Parathyroid adenoma (tissue), 2 donors: ENCODE measurements around the gene NOC3L.

ENCODE experiments used
- H2AFZ ChIP-seq: fragments of 300-600 bp; sonication (generic); one replicate; pipeline ENCODE4 v1.7.0; 2017; ENCODE audit warnings: antibody characterized with exemption, mild to moderate bottlenecking
- H3K27ac ChIP-seq: fragments of 300-600 bp; sonication (generic); one replicate; pipeline ENCODE4 v1.7.0; 2017
- H3K27me3 ChIP-seq: fragments of 300-600 bp; sonication (generic); one replicate; pipeline ENCODE4 v1.7.0; 2017; ENCODE audit warnings: low read length; ENCODE audit not compliant: control insufficient read depth, insufficient read depth
- H3K36me3 ChIP-seq: fragments of 300-600 bp; sonication (generic); one replicate; pipeline ENCODE4 v1.7.0; 2017; ENCODE audit warnings: low read length; ENCODE audit not compliant: control insufficient read depth, insufficient read depth
- H3K4me1 ChIP-seq: fragments of 300-600 bp; sonication (generic); one replicate; pipeline ENCODE4 v1.7.0; 2017; ENCODE audit warnings: control low read depth
- H3K4me2 ChIP-seq: fragments of 300-600 bp; sonication (generic); one replicate; pipeline ENCODE4 v1.7.0; 2017; ENCODE audit warnings: low read length
- H3K4me3 ChIP-seq: fragments of 300-600 bp; sonication (generic); one replicate; pipeline ENCODE4 v1.7.0; 2017; ENCODE audit warnings: low read depth, low read length
- H3K79me2 ChIP-seq: fragments of 300-600 bp; sonication (generic); one replicate; pipeline ENCODE4 v1.7.0; 2017; ENCODE audit warnings: control low read depth
- H3K9ac ChIP-seq: fragments of 300-600 bp; sonication (generic); one replicate; pipeline ENCODE4 v1.7.0; 2017; ENCODE audit warnings: mild to moderate bottlenecking
- H3K9me3 ChIP-seq: fragments of 300-600 bp; sonication (generic); one replicate; pipeline ENCODE4 v1.7.0; 2017; ENCODE audit warnings: low read length; ENCODE audit not compliant: control insufficient read depth
- TF ChIP-seq, protein P1 (sequence below): fragments of 300-600 bp; sonication (generic); IDR thresholded peaks from one replicate; pipeline ENCODE4 v1.7.0; 2017; ENCODE audit warnings: antibody characterized with exemption, mild to moderate bottlenecking
- donor health status: primary hyperparathyroidism.

The NOC3L gene

DNA sequence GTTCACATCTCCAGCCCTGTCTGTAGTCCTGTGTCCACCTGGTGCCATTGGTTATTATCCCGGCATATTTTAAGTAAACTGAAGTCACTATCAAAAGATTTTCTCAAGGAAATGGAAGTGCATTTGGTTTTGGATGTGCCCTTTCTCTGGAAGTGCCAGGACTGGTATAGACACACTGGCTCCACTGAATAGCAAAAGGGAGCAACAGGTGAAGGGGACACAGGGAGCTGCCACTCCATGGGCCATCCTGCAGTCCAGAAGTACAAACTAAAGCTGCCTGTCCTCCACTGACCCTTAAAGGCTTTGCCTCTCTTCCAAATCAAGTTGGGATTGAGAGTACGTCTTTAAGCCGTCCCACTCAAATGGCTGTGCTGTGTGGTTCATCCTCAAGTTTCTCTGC, 62.7 kb downstream of the NOC3L start:
- Histone ChIP-seq H3K36me3 (no peaks in the 10 kb centered on the region), H3K9ac (no peak overlapping the region), H3K27me3 (no peaks in the 10 kb centered on the region), H2AFZ (no peak overlapping the region), H3K79me2 (no peaks in the 10 kb centered on the region), H3K4me1 (no peaks in the 10 kb centered on the region), H3K4me3 (no peak overlapping the region), H3K9me3 (no peaks in the 10 kb centered on the region), H3K4me2 (no peak overlapping the region), H3K27ac (no peak overlapping the region)
- TF ChIP-seq, protein P1, sequence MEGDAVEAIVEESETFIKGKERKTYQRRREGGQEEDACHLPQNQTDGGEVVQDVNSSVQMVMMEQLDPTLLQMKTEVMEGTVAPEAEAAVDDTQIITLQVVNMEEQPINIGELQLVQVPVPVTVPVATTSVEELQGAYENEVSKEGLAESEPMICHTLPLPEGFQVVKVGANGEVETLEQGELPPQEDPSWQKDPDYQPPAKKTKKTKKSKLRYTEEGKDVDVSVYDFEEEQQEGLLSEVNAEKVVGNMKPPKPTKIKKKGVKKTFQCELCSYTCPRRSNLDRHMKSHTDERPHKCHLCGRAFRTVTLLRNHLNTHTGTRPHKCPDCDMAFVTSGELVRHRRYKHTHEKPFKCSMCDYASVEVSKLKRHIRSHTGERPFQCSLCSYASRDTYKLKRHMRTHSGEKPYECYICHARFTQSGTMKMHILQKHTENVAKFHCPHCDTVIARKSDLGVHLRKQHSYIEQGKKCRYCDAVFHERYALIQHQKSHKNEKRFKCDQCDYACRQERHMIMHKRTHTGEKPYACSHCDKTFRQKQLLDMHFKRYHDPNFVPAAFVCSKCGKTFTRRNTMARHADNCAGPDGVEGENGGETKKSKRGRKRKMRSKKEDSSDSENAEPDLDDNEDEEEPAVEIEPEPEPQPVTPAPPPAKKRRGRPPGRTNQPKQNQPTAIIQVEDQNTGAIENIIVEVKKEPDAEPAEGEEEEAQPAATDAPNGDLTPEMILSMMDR, result no peak

DNA sequence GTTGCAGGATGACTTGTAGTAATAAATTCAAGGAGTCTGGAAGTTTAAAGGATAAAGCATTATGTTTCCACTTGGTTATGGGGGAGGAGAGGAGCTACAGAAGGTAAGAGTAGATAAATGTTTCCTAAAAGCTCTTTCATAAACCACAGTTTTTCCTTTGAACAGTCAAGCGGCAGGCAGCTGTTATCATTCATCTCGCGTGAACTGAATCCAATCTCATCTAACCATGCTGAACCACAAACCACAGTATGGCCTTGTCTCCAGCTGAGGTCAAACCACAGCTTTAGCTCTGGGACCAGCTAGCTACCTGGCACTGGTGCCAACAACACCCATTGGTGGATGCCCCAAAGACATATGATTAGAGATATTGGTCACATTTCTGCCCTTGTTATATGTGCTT, 63.3 kb downstream of the NOC3L start:
- Histone ChIP-seq H2AFZ (no peak overlapping the region), H3K4me3 (no peak overlapping the region), H3K27ac (no peak overlapping the region), H3K4me2 (no peak overlapping the region), H3K9me3 (no peaks in the 10 kb centered on the region), H3K27me3 (no peaks in the 10 kb centered on the region), H3K4me1 (no peaks in the 10 kb centered on the region), H3K9ac (no peak overlapping the region), H3K36me3 (no peaks in the 10 kb centered on the region), H3K79me2 (no peaks in the 10 kb centered on the region)
- TF ChIP-seq, protein P1, result no peak

DNA sequence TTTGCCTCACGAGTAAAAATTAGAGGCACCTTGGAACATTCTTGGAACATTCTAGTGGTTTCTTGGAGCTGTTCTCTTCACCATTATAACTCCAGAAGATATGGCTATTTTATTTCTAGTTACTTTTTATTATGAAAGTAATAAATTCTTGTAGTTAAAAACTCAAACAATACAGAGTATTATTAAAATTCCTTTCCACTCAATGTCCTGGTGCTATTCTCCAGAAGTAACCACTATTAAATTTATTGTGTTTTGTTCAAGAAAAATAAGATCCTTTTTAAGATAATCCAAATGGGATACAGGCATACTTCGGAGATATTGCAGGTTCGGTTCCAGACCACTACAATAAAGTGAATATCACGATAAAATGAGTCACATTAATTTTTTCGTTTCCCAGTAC, 68.6 kb downstream of the NOC3L start:
- no peaks in the 10 kb centered on the region for H3K79me2 ChIP-seq
- H3K9me3 ChIP-seq, result no peaks in the 10 kb centered on the region
- no peak overlapping the region for H3K4me3 ChIP-seq
- H3K9ac ChIP-seq, result no peak overlapping the region
- no peaks in the 10 kb centered on the region for H3K27me3 ChIP-seq
- no peaks in the 10 kb centered on the region for H3K36me3 ChIP-seq
- H3K4me1 ChIP-seq, result no peaks in the 10 kb centered on the region
- no peak overlapping the region for H3K4me2 ChIP-seq
- no peak overlapping the region for H2AFZ ChIP-seq
- no peak overlapping the region for H3K27ac ChIP-seq
- TF ChIP-seq, protein P1, result no peak

DNA sequence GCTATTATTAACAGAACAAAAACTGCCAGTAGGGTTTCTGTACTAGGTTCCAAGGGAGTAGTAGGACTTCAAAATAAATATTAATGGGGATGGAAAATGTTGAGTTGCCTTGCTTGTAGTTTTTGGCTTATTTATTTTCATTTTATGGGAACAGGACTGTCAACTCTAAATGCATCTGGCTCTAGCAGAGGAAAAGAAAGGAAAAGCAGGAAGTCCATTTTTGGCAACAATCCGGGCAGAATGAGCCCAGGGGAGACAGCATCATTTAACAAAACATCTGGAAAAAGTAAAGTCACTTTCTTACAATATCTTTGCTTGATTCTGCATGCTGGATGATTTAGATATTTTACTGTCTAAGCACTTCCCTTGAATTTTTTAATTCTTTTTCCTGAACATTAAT, 69.4 kb downstream of the NOC3L start:
- H3K27ac ChIP-seq, result no peak overlapping the region
- no peak overlapping the region for H2AFZ ChIP-seq
- H3K4me1 ChIP-seq, result no peaks in the 10 kb centered on the region
- H3K4me3 ChIP-seq, result no peak overlapping the region
- H3K9me3 ChIP-seq, result no peaks in the 10 kb centered on the region
- H3K27me3 ChIP-seq, result no peaks in the 10 kb centered on the region
- H3K36me3 ChIP-seq, result no peaks in the 10 kb centered on the region
- TF ChIP-seq, protein P1, result no peak
- no peak overlapping the region for H3K4me2 ChIP-seq
- no peak overlapping the region for H3K9ac ChIP-seq
- H3K79me2 ChIP-seq, result no peaks in the 10 kb centered on the region

DNA sequence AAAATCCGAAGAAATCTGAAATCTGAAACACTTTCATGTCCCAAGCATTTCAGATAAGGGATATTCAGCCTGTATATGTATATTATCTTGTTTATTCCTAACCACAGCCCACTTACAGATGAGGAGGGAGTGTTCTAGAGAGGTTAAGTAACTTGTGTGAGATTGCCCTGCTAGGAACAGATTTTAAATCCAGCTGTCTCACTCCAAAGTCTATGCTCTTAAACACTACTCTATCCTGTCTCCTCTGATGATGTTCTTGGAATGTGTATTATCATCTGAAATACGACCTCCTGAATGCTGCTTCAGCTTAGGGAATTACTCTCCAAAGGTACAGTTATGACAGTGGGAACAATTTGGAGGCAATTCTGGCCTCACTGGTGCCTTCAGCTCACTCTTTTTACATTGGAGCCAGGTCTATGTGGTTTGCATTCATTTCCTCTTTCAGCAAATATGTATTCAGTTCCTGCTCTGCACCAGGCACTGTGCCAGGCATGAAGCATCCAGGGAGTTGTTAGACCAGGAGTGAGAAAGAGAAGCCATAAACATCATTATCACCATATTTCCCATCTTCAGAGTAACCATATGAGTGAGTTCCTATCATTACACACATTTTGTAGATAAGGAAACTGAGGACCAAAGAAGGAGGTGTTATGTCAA, 70.2 kb downstream of the NOC3L start:
- Histone ChIP-seq H3K9me3 (no peaks in the 10 kb centered on the region), H3K4me2 (no peak overlapping the region), H3K79me2 (no peaks in the 10 kb centered on the region), H3K27me3 (no peaks in the 10 kb centered on the region), H3K4me1 (no peaks in the 10 kb centered on the region), H3K9ac (no peak overlapping the region), H2AFZ (no peak overlapping the region), H3K36me3 (no peaks in the 10 kb centered on the region), H3K27ac (peak overlapping the region; percentile 19), H3K4me3 (no peak overlapping the region)
- TF ChIP-seq, protein P1, result no peak
